Osteocyte (in vitro differentiated cells): ENCODE results near the gene PAK1. TPM values are rescaled to one million over a fixed set of nuclear protein-coding genes. Genes with fewer than 3 reads are reported as not detected.
A peak's percentile ranks its signal among the peaks of the same experiment; 100 is the strongest.

Experiments used
- DNase-seq: peaks from one replicate; pipeline ENCODE4 v3.0.0; 2021; ENCODE audit warnings: mixed read lengths; ENCODE audit not compliant: unreplicated experiment; ENCODE audit errors: extremely low spot score
- H3K27ac Mint-ChIP-seq: one replicate; pipeline ENCODE4 v1.8.0; 2021; ENCODE audit warnings: mild to moderate bottlenecking, mixed read lengths; ENCODE audit not compliant: unreplicated experiment
- H3K27me3 Mint-ChIP-seq: one replicate; pipeline ENCODE4 v1.8.0; 2021; ENCODE audit warnings: mixed read lengths; ENCODE audit not compliant: unreplicated experiment
- H3K36me3 Mint-ChIP-seq: one replicate; pipeline ENCODE4 v1.8.0; 2021; ENCODE audit warnings: mixed read lengths; ENCODE audit not compliant: unreplicated experiment
- H3K4me1 Mint-ChIP-seq: one replicate; pipeline ENCODE4 v1.8.0; 2021; ENCODE audit warnings: mixed read lengths; ENCODE audit not compliant: unreplicated experiment
- H3K4me3 Mint-ChIP-seq: one replicate; pipeline ENCODE4 v1.8.0; 2021; ENCODE audit warnings: mild to moderate bottlenecking, moderate library complexity, mixed read lengths; ENCODE audit not compliant: unreplicated experiment
- H3K9me3 Mint-ChIP-seq: one replicate; pipeline ENCODE4 v1.8.0; 2021; ENCODE audit warnings: mixed read lengths; ENCODE audit not compliant: unreplicated experiment
- CTCF ChIP-seq: fragments of 200-600 bp; sonication (generic); IDR thresholded peaks from 2 replicates; pipeline ENCODE4 v1.5.0; 2021; ENCODE audit warnings: antibody characterized with exemption, mild to moderate bottlenecking, moderate library complexity
- total RNA-seq: library from RNA; stranded (reverse); gene quantifications from 2 replicates; pipeline ENCODE4 v1.2.1, GENCODE V29; 2021

The PAK1 gene
- total RNA-seq, 1 donor from 2014 or later: 20.9 TPM

- Mint-ChIP-seq H3K36me3 (no peaks in the 10 kb centered on the region), H3K4me1 (no peaks in the 10 kb centered on the region), H3K4me3 (no peak overlapping the region), H3K27ac (no peak overlapping the region), H3K27me3 (peaks cover 29% of the 10 kb centered on the region), H3K9me3 (peaks cover 7% of the 10 kb centered on the region)
- no peak for DNase-seq
- TF ChIP-seq CTCF: no peak
Measured at GRCh38 chr11:77510095-77510494, 36.2 kb upstream of the PAK1 start.

- Mint-ChIP-seq H3K27me3 (peaks cover 32% of the 10 kb centered on the region), H3K9me3 (peaks cover 7% of the 10 kb centered on the region), H3K4me3 (no peak overlapping the region), H3K36me3 (no peaks in the 10 kb centered on the region), H3K4me1 (no peaks in the 10 kb centered on the region), H3K27ac (no peak overlapping the region)
- no peak for TF ChIP-seq CTCF
- DNase-seq: no peak
Measured at GRCh38 chr11:77508019-77508418, 34.1 kb upstream of the PAK1 start.

GRCh38 chr11:77506857-77507256 is 33.0 kb upstream of the PAK1 start:
- H3K4me1 Mint-ChIP-seq: peaks cover 6% of the 10 kb centered on the region
- no peak overlapping the region for H3K4me3 Mint-ChIP-seq
- DNase-seq: no peak
- no peak overlapping the region for H3K27ac Mint-ChIP-seq
- H3K36me3 Mint-ChIP-seq: no peaks in the 10 kb centered on the region
- peaks cover 34% of the 10 kb centered on the region for H3K27me3 Mint-ChIP-seq
- H3K9me3 Mint-ChIP-seq: peaks cover 7% of the 10 kb centered on the region
- TF ChIP-seq CTCF: no peak

- H3K36me3 Mint-ChIP-seq: no peaks in the 10 kb centered on the region
- no peak overlapping the region for H3K4me3 Mint-ChIP-seq
- peaks cover 34% of the 10 kb centered on the region for H3K27me3 Mint-ChIP-seq
- no peak overlapping the region for H3K27ac Mint-ChIP-seq
- peaks cover 8% of the 10 kb centered on the region for H3K4me1 Mint-ChIP-seq
- peaks cover 7% of the 10 kb centered on the region for H3K9me3 Mint-ChIP-seq
- no peak for DNase-seq
- no peak for TF ChIP-seq CTCF
Measured at GRCh38 chr11:77505956-77506355, 32.1 kb upstream of the PAK1 start.

GRCh38 chr11:77503006-77503405 is 29.1 kb upstream of the PAK1 start:
- H3K27ac Mint-ChIP-seq: peak overlapping the region; percentile 28
- H3K9me3 Mint-ChIP-seq: no peaks in the 10 kb centered on the region

More at GRCh38 chr11:77503006-77503405, 29.1 kb upstream of the PAK1 start:
- no peak for TF ChIP-seq CTCF
- Mint-ChIP-seq H3K27me3 (peaks cover 34% of the 10 kb centered on the region), H3K36me3 (no peaks in the 10 kb centered on the region), H3K4me3 (no peak overlapping the region), H3K4me1 (peaks cover 8% of the 10 kb centered on the region)
- no peak for DNase-seq
